Prostate gland (tissue), 2 donors: ENCODE data around the gene GGT5. TPM values are rescaled to one million over a fixed set of nuclear protein-coding genes. Genes with fewer than 3 reads are reported as not detected.
"Not testable (repeated sequence)": the region's sequence is repeated elsewhere in the genome, so short reads cannot be mapped to it uniquely, and the experiment has no call there.

Experiments used
- DNase-seq: peaks from one replicate; pipeline ENCODE4 v3.0.0-alpha.2; 2019; ENCODE audit warnings: low spot score
- H3K27ac ChIP-seq, 2 donors: fragments of 200-600 bp; sonication (generic); 2 replicates each; pipeline ENCODE4 v1.5.1; 2017 to 2019
- H3K27me3 ChIP-seq: fragments of 200-600 bp; sonication (generic); replicated peaks from 2 replicates; pipeline ENCODE4 v1.5.1; 2019; ENCODE audit not compliant: insufficient read depth
- H3K36me3 ChIP-seq, 2 donors: fragments of 200-600 bp; sonication (generic); 1 replicate in 1 of 2; 2 replicates in 1 of 2; pipeline versions ENCODE4 v1.5.1 to v1.8.1; 2017 to 2019
- H3K4me1 ChIP-seq: fragments of 200-600 bp; sonication (generic); replicated peaks from 2 replicates; pipeline ENCODE4 v1.5.1; 2019
- H3K4me3 ChIP-seq, 2 donors: fragments of 200-600 bp; sonication (generic); 2 replicates each; pipeline ENCODE4 v1.5.1; 2017 to 2019
- H3K9me3 ChIP-seq: fragments of 200-600 bp; sonication (generic); 2 replicates; pipeline ENCODE4 v1.5.1; 2017
- POLR2AphosphoS5 ChIP-seq: sonication (generic); formaldehyde crosslinking; IDR thresholded peaks from one replicate; pipeline ENCODE4 v1.6.1; 2017; ENCODE audit warnings: antibody characterized with exemption
- WGBS: methylation state at CpG from one replicate; pipeline ENCODE4 v1.1.5; 2018; 5-methylcytosine and 5-hydroxymethylcytosine counted together
- intact Hi-C: fragments of 100-400 bp; cut with DNase I; formaldehyde crosslinking; loops from one replicate; pipeline ENCODE4 v1.14.2; 2022
- total RNA-seq, 2 donors: library from RNA; depleted of rRNA; stranded (reverse); fragments of >200 nt; gene quantifications; one replicate each; pipeline ENCODE4 v1.1.0, GENCODE V29; 2016
- TF ChIP-seq, protein P1 (sequence below), 4 experiments: fragments of 200-600 bp in 2 of 4; fragments of 450-650 bp in 2 of 4; sonication (generic) in 2 of 4; IDR thresholded peaks; 1 replicate in 3 of 4; 2 replicates in 1 of 4; pipeline ENCODE4 v1.5.1; 2016 to 2019; ENCODE audit warnings: antibody characterized with exemption in 4 of 4, mild to moderate bottlenecking in 2 of 4, moderate library complexity in 2 of 4

Gene GGT5
- total RNA-seq, 2 donors from 2014 or later: 19.2 to 39.7 TPM

DNA sequence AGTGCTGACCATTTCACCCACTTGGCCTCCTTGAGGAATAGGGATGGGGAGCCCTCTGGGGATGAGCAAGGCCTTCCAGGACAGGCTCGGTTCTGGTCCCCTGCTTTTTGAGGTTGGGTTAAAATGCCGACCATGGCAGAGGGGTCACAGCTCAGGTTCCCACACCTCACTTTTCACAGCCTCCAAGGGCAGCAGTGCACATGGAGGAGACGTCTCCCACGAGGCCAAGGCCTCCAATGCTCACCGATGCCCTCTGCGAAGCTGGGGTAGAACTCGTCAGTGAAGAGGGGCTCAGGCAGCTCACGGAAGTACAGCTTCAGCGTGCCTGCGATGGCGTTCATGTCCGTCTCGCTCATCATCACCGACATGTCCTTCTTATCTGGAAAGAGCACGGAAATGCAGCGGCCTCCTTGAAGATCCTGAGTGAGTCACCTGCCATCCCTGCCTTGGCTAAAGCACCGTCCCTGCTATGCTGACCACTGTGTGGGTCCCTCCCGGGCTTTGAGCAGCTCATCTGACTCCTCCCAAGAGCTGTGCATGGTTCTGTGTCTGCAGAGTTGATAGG is 17.4 kb upstream of the GGT5 start:
- H3K4me1 ChIP-seq, H3K27me3 ChIP-seq, H3K27ac ChIP-seq, intact Hi-C loops, H3K4me3 ChIP-seq, H3K36me3 ChIP-seq, DNase-seq, H3K9me3 ChIP-seq: not testable (repeated sequence)
- WGBS: 95% methylated on average over 17 of the region's 18 CpGs

DNA sequence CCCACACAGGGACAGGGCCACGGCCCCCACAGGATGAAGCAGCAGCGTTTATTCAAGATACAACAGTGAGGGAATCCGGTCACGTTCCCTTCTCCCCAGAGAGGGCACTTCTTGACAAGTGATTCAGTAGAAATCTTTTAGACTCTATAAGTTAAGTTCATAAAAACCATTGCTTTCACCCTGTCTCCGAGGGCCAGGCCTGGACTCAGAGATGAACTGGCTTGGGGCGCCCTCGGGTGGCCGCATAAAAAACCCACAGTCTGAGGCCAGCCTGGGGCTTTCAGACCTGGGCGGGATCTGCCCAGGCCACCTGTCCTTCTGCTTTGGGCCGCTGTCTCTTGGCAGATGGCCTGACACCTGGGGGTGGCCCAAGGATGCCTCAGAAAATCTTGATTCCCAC is 14.6 kb upstream of the GGT5 start:
- H3K27ac ChIP-seq, H3K4me3 ChIP-seq, H3K27me3 ChIP-seq, intact Hi-C loops, H3K36me3 ChIP-seq, H3K4me1 ChIP-seq, H3K9me3 ChIP-seq: not testable (repeated sequence)
- WGBS: 7% methylated on average over 10 of the region's 10 CpGs
- peak; percentile 81 for DNase-seq
- TF ChIP-seq POLR2AphosphoS5: peak; percentile 31
- TF ChIP-seq, protein P1, sequence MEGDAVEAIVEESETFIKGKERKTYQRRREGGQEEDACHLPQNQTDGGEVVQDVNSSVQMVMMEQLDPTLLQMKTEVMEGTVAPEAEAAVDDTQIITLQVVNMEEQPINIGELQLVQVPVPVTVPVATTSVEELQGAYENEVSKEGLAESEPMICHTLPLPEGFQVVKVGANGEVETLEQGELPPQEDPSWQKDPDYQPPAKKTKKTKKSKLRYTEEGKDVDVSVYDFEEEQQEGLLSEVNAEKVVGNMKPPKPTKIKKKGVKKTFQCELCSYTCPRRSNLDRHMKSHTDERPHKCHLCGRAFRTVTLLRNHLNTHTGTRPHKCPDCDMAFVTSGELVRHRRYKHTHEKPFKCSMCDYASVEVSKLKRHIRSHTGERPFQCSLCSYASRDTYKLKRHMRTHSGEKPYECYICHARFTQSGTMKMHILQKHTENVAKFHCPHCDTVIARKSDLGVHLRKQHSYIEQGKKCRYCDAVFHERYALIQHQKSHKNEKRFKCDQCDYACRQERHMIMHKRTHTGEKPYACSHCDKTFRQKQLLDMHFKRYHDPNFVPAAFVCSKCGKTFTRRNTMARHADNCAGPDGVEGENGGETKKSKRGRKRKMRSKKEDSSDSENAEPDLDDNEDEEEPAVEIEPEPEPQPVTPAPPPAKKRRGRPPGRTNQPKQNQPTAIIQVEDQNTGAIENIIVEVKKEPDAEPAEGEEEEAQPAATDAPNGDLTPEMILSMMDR (IDR thresholded peaks at IDR 0.05): peak in 3 of 4 experiments; percentile 39 to 80 (median 60)

DNA sequence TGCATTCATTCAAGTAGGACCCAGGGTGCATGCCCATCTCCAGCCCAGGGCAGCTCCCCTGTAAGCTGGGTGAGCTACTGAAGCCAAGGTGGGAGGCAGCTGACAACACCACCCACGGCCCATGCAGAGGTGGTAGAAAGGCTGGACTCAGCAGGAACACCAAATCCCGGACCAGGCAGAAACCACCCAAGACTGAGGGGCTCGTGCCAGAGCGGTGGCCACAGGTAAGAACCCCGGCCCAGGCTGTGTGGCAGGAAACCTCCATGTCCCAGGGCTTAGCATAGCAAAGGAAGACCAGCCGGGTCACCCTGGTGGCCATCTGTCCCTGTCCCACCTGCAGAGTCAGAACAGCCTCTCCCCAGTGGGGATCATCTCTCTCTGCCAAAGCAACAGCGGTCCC is 11.9 kb upstream of the GGT5 start:
- H3K27me3 ChIP-seq, intact Hi-C loops, H3K27ac ChIP-seq, H3K36me3 ChIP-seq, H3K4me1 ChIP-seq, H3K4me3 ChIP-seq, H3K9me3 ChIP-seq, DNase-seq: not testable (repeated sequence)
- WGBS: 93% methylated on average over 6 of the region's 7 CpGs

DNA sequence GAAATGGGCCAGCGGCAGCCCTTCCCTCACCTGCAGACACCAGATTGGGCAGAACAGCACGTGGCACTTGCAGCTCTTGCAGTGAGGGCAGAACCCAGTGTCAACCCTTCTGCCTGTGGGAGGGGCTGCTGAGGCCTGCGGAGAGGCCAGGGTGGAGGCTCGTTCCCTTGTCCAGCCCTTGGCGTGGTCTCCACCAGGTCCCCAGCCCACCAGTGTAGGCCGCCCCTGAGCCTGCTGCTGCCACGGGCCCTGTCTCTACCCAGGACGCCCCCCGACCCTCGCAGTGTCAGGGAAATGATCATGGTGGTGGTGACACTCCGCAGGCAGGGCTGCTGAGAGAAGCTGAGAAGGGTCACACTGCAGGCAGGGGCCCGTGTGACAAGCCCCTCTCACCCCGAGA is 11.3 kb upstream of the GGT5 start:
- H3K9me3 ChIP-seq, H3K4me1 ChIP-seq, H3K36me3 ChIP-seq, DNase-seq, intact Hi-C loops, H3K27me3 ChIP-seq, H3K27ac ChIP-seq, H3K4me3 ChIP-seq: not testable (repeated sequence)
- WGBS: 94% methylated on average over 5 of the region's 13 CpGs

DNA sequence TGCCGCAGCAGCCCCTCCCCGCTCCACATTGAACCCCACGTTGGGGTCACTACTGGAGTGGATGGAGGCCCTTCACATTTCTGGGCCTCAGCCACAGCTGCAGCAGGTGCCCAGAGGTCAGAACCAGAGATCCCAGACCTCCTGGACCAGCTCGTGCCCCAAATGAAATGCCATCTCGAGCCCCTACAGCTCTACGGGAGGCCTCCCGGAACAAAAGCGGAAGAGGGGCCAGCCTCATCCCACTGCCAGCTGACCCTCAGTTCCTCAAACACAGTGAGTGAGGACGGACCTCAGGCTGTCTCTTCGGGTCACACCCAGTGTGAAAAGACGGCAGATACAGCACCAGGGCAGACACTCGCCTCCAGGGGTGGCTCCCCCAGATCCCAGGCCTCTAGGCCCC is 8.2 kb upstream of the GGT5 start:
- H3K9me3 ChIP-seq, H3K27me3 ChIP-seq, intact Hi-C loops, H3K27ac ChIP-seq, H3K4me3 ChIP-seq, H3K36me3 ChIP-seq, H3K4me1 ChIP-seq, DNase-seq: not testable (repeated sequence)
- 93% methylated on average over 11 of the region's 12 CpGs for WGBS

DNA sequence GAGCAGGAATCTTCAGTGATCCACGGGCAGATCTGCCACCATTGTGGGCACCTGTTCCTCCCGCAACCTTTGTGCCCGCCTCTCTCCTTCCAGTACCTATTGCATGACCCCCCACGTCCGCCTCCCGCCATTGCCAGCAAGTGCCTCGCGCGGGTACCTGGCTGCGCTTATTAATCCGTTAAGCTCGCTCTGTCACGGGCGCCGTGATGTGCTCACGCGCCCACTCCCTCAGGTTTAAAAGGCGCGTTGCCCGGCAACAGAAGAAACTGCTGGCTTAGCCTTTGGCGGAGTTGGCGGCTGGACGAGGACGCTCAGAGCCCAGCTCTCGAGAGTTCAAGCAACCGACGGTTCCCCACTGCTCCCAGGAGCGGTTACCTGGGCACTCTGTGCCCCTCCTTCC is 6.4 kb upstream of the GGT5 start:
- DNase-seq, H3K4me1 ChIP-seq, H3K27me3 ChIP-seq, H3K36me3 ChIP-seq, intact Hi-C loops, H3K27ac ChIP-seq, H3K9me3 ChIP-seq, H3K4me3 ChIP-seq: not testable (repeated sequence)
- no CpG with 5 or more reads among the region's 28 CpGs for WGBS

DNA sequence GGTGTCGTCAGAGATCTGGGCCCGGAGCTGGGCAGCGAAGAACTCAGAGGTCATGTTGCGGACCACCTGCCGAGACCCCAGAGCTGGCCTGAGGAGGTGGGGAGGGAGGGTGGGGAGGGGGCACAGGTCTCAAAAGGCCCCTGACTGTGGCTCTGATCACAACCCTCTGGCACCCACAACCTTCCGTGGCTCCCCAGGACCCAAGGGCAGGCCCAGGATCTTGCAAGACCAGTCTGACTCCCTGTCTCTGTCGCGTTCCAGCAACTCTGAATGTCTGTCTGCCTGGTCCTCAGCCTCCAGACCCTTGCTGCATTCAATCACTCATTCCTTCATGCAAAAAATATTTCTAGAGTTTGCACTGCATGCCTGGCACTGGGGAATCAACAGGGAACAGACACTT is 4.5 kb upstream of the GGT5 start:
- H3K27me3 ChIP-seq, intact Hi-C loops, DNase-seq, H3K36me3 ChIP-seq, H3K9me3 ChIP-seq, H3K4me1 ChIP-seq, H3K27ac ChIP-seq, H3K4me3 ChIP-seq: not testable (repeated sequence)
- WGBS: 68% methylated on average over 6 of the region's 8 CpGs

DNA sequence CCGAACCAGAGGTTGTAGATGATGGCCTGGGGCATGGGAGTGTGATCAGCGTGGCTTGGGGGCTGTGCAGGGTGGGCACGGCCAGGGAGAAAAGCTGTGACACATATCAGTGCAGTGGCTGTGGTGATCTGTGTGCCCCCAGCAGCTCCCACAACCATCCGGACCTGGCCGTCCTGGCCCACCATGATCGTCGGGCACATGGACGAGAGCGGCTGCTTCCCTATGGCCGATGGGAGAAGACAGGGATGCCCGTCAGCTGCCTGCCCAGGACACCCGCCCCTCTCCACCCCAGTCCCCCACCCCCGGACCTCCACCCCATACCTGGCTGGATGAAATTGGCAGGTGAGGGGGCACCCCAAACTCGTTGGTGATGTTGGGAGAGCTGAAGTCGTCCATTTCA is 3.7 kb upstream of the GGT5 start:
- H3K4me1 ChIP-seq, intact Hi-C loops, H3K27me3 ChIP-seq, H3K27ac ChIP-seq, H3K36me3 ChIP-seq, DNase-seq, H3K9me3 ChIP-seq, H3K4me3 ChIP-seq: not testable (repeated sequence)
- 90% methylated on average over 15 of the region's 15 CpGs for WGBS
